Breast epithelium (tissue), 4 donors: ENCODE measurements around the gene DNAJB1. TPM values are rescaled to one million over a fixed set of nuclear protein-coding genes. Genes with fewer than 3 reads are reported as not detected.

Experiments used
- DNase-seq, 2 donors: peaks; one replicate each; pipeline ENCODE4 v3.0.0-alpha.2; 2019; ENCODE audit warnings: low spot score in 2 of 2
- H3K27ac ChIP-seq, 2 donors: fragments of 200-600 bp; sonication (generic) in 1 of 2; one replicate each; pipeline ENCODE4 v1.5.1; 2016 to 2019; ENCODE audit warnings: mild to moderate bottlenecking in 1 of 2
- H3K27me3 ChIP-seq, 2 donors: fragments of 200-600 bp; sonication (generic) in 1 of 2; one replicate each; pipeline versions ENCODE4 v1.5.1 to v1.6.0; 2017 to 2019; ENCODE audit warnings: control low read depth in 1 of 2, mild to moderate bottlenecking in 1 of 2
- H3K36me3 ChIP-seq: fragments of 200-600 bp; one replicate; pipeline ENCODE4 v1.5.1; 2019
- H3K4me1 ChIP-seq, 2 donors: fragments of 200-600 bp; sonication (generic); one replicate each; pipeline ENCODE4 v1.5.1; 2016 to 2019; ENCODE audit warnings: control low read depth in 1 of 2
- H3K4me3 ChIP-seq, 3 donors: fragments of 200-600 bp; sonication (generic); 1 replicate in 2 of 3; 2 replicates in 1 of 3; pipeline ENCODE4 v1.5.1; 2016 to 2019; ENCODE audit warnings: mild to moderate bottlenecking in 3 of 3, moderate library complexity in 2 of 3
- H3K9me3 ChIP-seq, 2 donors: fragments of 200-600 bp; sonication (generic) in 1 of 2; one replicate each; pipeline ENCODE4 v1.5.1; 2016 to 2019; ENCODE audit warnings: control low read depth in 1 of 2
- CTCF ChIP-seq, 3 donors: fragments of 450-650 bp; IDR thresholded peaks; one replicate each; pipeline ENCODE4 v1.5.1; 2016 to 2017; ENCODE audit warnings: antibody characterized with exemption in 3 of 3, mild to moderate bottlenecking in 3 of 3, moderate library complexity in 3 of 3
- POLR2A ChIP-seq: fragments of 450-650 bp; IDR thresholded peaks from one replicate; pipeline ENCODE4 v1.6.1; 2016; ENCODE audit warnings: antibody characterized with exemption, mild to moderate bottlenecking, moderate library complexity
- POLR2AphosphoS5 ChIP-seq, 3 donors: sonication (generic); formaldehyde crosslinking; IDR thresholded peaks; one replicate each; pipeline ENCODE4 v1.6.1; 2017; ENCODE audit warnings: antibody characterized with exemption in 3 of 3
- intact Hi-C: fragments of 100-400 bp; cut with DNase I; formaldehyde crosslinking; loops from one replicate; pipeline ENCODE4 v1.15.1; 2023; ENCODE audit warnings: low total_unique reads
- total RNA-seq, 3 donors: library from RNA; depleted of rRNA; stranded (reverse); fragments of >200 nt; gene quantifications; one replicate each; pipeline ENCODE4 v1.1.0, GENCODE V29; 2016

Gene DNAJB1
- total RNA-seq, 3 donors from 2014 or later, result 59.0 to 166 (median 102) TPM

- peak; percentile 100 for DNase-seq
- H3K27me3 ChIP-seq, result no peaks in the 10 kb centered on the region
- H3K36me3 ChIP-seq, result no peaks in the 10 kb centered on the region
- intact Hi-C loops, result no loop called here
- peaks cover 0 to 9% of the 10 kb centered on the region in 2 donors for H3K4me1 ChIP-seq
- peak within 1 kb of the TSS; percentile 90 to 92 for H3K27ac ChIP-seq
- TF ChIP-seq POLR2AphosphoS5 (IDR thresholded peaks at IDR 0.05) (peak; percentile 95 to 98 (median 98)), POLR2A (peak; percentile 94), CTCF (IDR thresholded peaks at IDR 0.05) (no peak)
- H3K9me3 ChIP-seq, result no peaks in the 10 kb centered on the region
- H3K4me3 ChIP-seq, result peak within 1 kb of the TSS; percentile 77 to 90 (median 80)
Observed at GRCh38 chr19:14529254-14530004, 11.2 kb upstream of the DNAJB1 start, which contains the start of gene TECR. TSS of gene TECR (plus strand) at chr19:14529594. CDS start at chr19:14529697, 103 bp downstream.

- intact Hi-C loops, result no loop called here
- DNase-seq, result peak in 1 of 2 donors; percentile 34
Observed at GRCh38 chr19:14528419-14529253, 10.4 kb upstream of the DNAJB1 start.

GRCh38 chr19:14526423-14526822, 8.2 kb upstream of the DNAJB1 start:
- Histone ChIP-seq H3K4me3 (no peak overlapping the region), H3K9me3 (no peaks in the 10 kb centered on the region), H3K4me1 (peaks cover 0 to 9% of the 10 kb centered on the region in 2 donors), H3K27ac (peak overlapping the region; percentile 79 to 83), H3K36me3 (no peaks in the 10 kb centered on the region), H3K27me3 (no peaks in the 10 kb centered on the region)
- intact Hi-C loops, result no loop called here
- DNase-seq, result no peak
- TF ChIP-seq CTCF (IDR thresholded peaks at IDR 0.05), result no peak
- no peak for TF ChIP-seq POLR2A
- TF ChIP-seq POLR2AphosphoS5 (IDR thresholded peaks at IDR 0.05), result no peak

More at GRCh38 chr19:14528419-14529253, 10.4 kb upstream of the DNAJB1 start:
- Histone ChIP-seq H3K4me1 (peaks cover 0 to 9% of the 10 kb centered on the region in 2 donors), H3K27ac (peak overlapping the region; percentile 90 to 92), H3K36me3 (no peaks in the 10 kb centered on the region), H3K4me3 (peak overlapping the region; percentile 77 to 90 (median 80)), H3K9me3 (no peaks in the 10 kb centered on the region), H3K27me3 (no peaks in the 10 kb centered on the region)
- no peak for TF ChIP-seq POLR2A
- TF ChIP-seq POLR2AphosphoS5 (IDR thresholded peaks at IDR 0.05), result no peak
- no peak for TF ChIP-seq CTCF (IDR thresholded peaks at IDR 0.05)

- Histone ChIP-seq H3K27me3 (no peaks in the 10 kb centered on the region), H3K27ac (peak overlapping the region; percentile 79 to 83), H3K4me1 (peaks cover 0 to 4% of the 10 kb centered on the region in 2 donors), H3K4me3 (no peak overlapping the region), H3K36me3 (no peaks in the 10 kb centered on the region), H3K9me3 (no peaks in the 10 kb centered on the region)
- DNase-seq, result peak in 1 of 2 donors; percentile 78
- TF ChIP-seq POLR2A (no peak), POLR2AphosphoS5 (IDR thresholded peaks at IDR 0.05) (no peak), CTCF (IDR thresholded peaks at IDR 0.05) (no peak)
- intact Hi-C loops, result no loop called here
Observed at GRCh38 chr19:14525729-14526128, 7.5 kb upstream of the DNAJB1 start.
